ENCODE results near the gene BCKDHB. TPM values are rescaled to one million over a fixed set of nuclear protein-coding genes. Genes with fewer than 3 reads are reported as not detected.

Gene BCKDHB
- polyA plus RNA-seq, 1 donor (not counting 4 experiments of a cell fraction or from before 2014, with no cell fraction given) = 20.9 TPM

GRCh38 chr6:80174900-80175572 lies 68.6 kb downstream of the BCKDHB start:
- no peaks in the 10 kb centered on the region for H4K20me1 ChIP-seq (ENCODE audit: control insufficient read depth, extremely low read depth, insufficient read depth, low read length)
- H3K4me2 ChIP-seq (ENCODE audit: control insufficient read depth, extremely low read depth, insufficient read depth, low read depth, low read length) = no peak overlapping the region
- TF ChIP-seq EZH2 (IDR thresholded peaks at IDR 0.05; ENCODE audit: low read length) = no peak
- TF ChIP-seq, protein P1, sequence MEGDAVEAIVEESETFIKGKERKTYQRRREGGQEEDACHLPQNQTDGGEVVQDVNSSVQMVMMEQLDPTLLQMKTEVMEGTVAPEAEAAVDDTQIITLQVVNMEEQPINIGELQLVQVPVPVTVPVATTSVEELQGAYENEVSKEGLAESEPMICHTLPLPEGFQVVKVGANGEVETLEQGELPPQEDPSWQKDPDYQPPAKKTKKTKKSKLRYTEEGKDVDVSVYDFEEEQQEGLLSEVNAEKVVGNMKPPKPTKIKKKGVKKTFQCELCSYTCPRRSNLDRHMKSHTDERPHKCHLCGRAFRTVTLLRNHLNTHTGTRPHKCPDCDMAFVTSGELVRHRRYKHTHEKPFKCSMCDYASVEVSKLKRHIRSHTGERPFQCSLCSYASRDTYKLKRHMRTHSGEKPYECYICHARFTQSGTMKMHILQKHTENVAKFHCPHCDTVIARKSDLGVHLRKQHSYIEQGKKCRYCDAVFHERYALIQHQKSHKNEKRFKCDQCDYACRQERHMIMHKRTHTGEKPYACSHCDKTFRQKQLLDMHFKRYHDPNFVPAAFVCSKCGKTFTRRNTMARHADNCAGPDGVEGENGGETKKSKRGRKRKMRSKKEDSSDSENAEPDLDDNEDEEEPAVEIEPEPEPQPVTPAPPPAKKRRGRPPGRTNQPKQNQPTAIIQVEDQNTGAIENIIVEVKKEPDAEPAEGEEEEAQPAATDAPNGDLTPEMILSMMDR (optimal IDR thresholded peaks at IDR 0.05 in 1 of 3, IDR thresholded peaks at IDR 0.05 in 1 of 3, conservative IDR thresholded peaks at IDR 0.05 in 1 of 3; ENCODE audit: extremely low read depth in 1 of 3, insufficient read depth in 2 of 3, low read length in 3 of 3) = no peak
- H3K4me1 ChIP-seq (ENCODE audit: control insufficient read depth, extremely low read depth, insufficient read depth, low read length) = no peaks in the 10 kb centered on the region
- no peaks in the 10 kb centered on the region for H3K27me3 ChIP-seq (ENCODE audit: control insufficient read depth, extremely low read depth, insufficient read depth, low read length)
- peaks cover 0 to 1% of the 10 kb centered on the region in 2 experiments for H3K36me3 ChIP-seq (ENCODE audit: control insufficient read depth in 2 of 2, extremely low read depth in 1 of 2, insufficient read depth in 2 of 2, low read length in 2 of 2)
- FAIRE-seq (no peak), DNase-seq (ENCODE audit: low read depth, low spot score) (no peak)
- H3K27ac ChIP-seq (ENCODE audit: control insufficient read depth, insufficient read depth, low read length) = no peak overlapping the region
- H2AFZ ChIP-seq (ENCODE audit: control insufficient read depth, low read length) = no peak overlapping the region
- no peaks in the 10 kb centered on the region for H3K9me3 ChIP-seq (ENCODE audit: control insufficient read depth, low read depth, low read length)
- H3K9me1 ChIP-seq (ENCODE audit: control insufficient read depth, extremely low read depth, insufficient read depth, low read length) = no peaks in the 10 kb centered on the region
- no peak overlapping the region for H3K9ac ChIP-seq (ENCODE audit: control insufficient read depth, extremely low read depth, insufficient read depth, low read length)
- dilution Hi-C loops (cut with MboI; ENCODE audit: extremely low pct_ligation_motif_present, low sequenced_read_pairs) = no loop called here
- H3K4me3 ChIP-seq (ENCODE audit: control insufficient read depth in 2 of 3, extremely low read depth in 1 of 3, insufficient read depth in 2 of 3, low read depth in 1 of 3, low read length in 3 of 3) = no peak overlapping the region
- H3K79me2 ChIP-seq (ENCODE audit: control insufficient read depth, insufficient read depth, low read length) = no peaks in the 10 kb centered on the region

DNA sequence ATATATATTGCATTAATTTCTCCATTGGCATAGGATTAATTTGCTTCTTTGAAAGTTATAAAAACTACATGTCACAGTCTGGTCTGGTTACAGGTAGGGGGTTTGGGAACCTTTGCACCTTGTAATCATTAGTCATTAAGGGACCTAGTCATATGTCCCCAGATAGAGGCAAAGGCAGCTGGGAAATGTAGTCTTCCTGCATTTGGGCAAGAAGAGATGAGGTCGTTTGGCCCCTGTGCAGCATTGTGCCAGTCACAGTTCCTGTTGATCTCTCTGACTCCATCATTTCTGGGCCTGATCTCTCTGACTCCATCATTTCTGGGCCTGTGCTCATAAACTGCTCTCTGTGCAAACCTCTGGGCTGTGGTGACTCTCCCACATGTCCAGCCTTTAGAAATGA lies 73.2 kb downstream of the BCKDHB start:
- no peak overlapping the region for H2AFZ ChIP-seq (ENCODE audit: control insufficient read depth, low read length)
- peaks cover 13% of the 10 kb centered on the region for H3K4me1 ChIP-seq (ENCODE audit: control insufficient read depth, extremely low read depth, insufficient read depth, low read length)
- peaks cover 0 to 1% of the 10 kb centered on the region in 2 experiments for H3K36me3 ChIP-seq (ENCODE audit: control insufficient read depth in 2 of 2, extremely low read depth in 1 of 2, insufficient read depth in 2 of 2, low read length in 2 of 2)
- no peak overlapping the region for H3K4me3 ChIP-seq (ENCODE audit: control insufficient read depth in 2 of 3, extremely low read depth in 1 of 3, insufficient read depth in 2 of 3, low read depth in 1 of 3, low read length in 3 of 3)
- H3K79me2 ChIP-seq (ENCODE audit: control insufficient read depth, insufficient read depth, low read length) = no peaks in the 10 kb centered on the region
- no peaks in the 10 kb centered on the region for H3K9me3 ChIP-seq (ENCODE audit: control insufficient read depth, low read depth, low read length)
- dilution Hi-C loops (cut with MboI; ENCODE audit: extremely low pct_ligation_motif_present, low sequenced_read_pairs) = no loop called here
- H3K9me1 ChIP-seq (ENCODE audit: control insufficient read depth, extremely low read depth, insufficient read depth, low read length) = no peaks in the 10 kb centered on the region
- no peak overlapping the region for H3K27ac ChIP-seq (ENCODE audit: control insufficient read depth, insufficient read depth, low read length)
- FAIRE-seq (no peak), DNase-seq (ENCODE audit: low read depth, low spot score) (no peak)
- H3K4me2 ChIP-seq (ENCODE audit: control insufficient read depth, extremely low read depth, insufficient read depth, low read depth, low read length) = no peak overlapping the region
- TF ChIP-seq, protein P1 (optimal IDR thresholded peaks at IDR 0.05 in 1 of 3, IDR thresholded peaks at IDR 0.05 in 1 of 3, conservative IDR thresholded peaks at IDR 0.05 in 1 of 3; ENCODE audit: extremely low read depth in 1 of 3, insufficient read depth in 2 of 3, low read length in 3 of 3) = no peak
- H3K9ac ChIP-seq (ENCODE audit: control insufficient read depth, extremely low read depth, insufficient read depth, low read length) = no peak overlapping the region
- H3K27me3 ChIP-seq (ENCODE audit: control insufficient read depth, extremely low read depth, insufficient read depth, low read length) = no peaks in the 10 kb centered on the region
- no peaks in the 10 kb centered on the region for H4K20me1 ChIP-seq (ENCODE audit: control insufficient read depth, extremely low read depth, insufficient read depth, low read length)
